Measurements from ENCODE around the gene AFDN.

AFDN gene

GRCh38 chr6:167826896-167827582 is at the start of gene AFDN:
AFDN (plus strand) TSS chr6:167826911; CDS start chr6:167827133, 222 bp downstream.
- peaks cover 34 to 48% (median 46%) of the 10 kb centered on the region in 11 experiments; a peak in 21 of 22 replicates for H4K20me1 ChIP-seq
- no peaks in the 10 kb centered on the region; a peak in 1 of 22 replicates for H3K9me3 ChIP-seq (replicated peaks in 1 of 11)
- no peaks in the 10 kb centered on the region for H3K36me3 ChIP-seq
- peaks cover 31 to 54% (median 48%) of the 10 kb centered on the region in 11 experiments for H3K27me3 ChIP-seq
- H3K9ac ChIP-seq: peak within 1 kb of the TSS; percentile 77 to 91 (median 86)
- H3K27ac ChIP-seq: peak within 1 kb of the TSS; percentile 56 to 84 (median 77); a peak in 21 of 22 replicates
- H3K4me1 ChIP-seq: peaks cover 20 to 38% (median 23%) of the 10 kb centered on the region in 10 experiments
- H3K4me3 ChIP-seq: peak within 1 kb of the TSS; percentile 80 to 96 (median 90)
- TF ChIP-seq Cebpa-rat (IDR thresholded peaks at IDR 0.05): no peak
- H3K4me2 ChIP-seq: peak within 1 kb of the TSS; percentile 92 to 100 (median 98)

GRCh38 chr6:167778497-167779128 is 48.1 kb upstream of the AFDN start:
- H3K27me3 ChIP-seq: no peaks in the 10 kb centered on the region
- H3K4me3 ChIP-seq: no peak overlapping the region
- no peaks in the 10 kb centered on the region for H3K9me3 ChIP-seq (replicated peaks in 1 of 11)
- no peaks in the 10 kb centered on the region for H4K20me1 ChIP-seq
- no peak overlapping the region for H3K4me2 ChIP-seq
- H3K9ac ChIP-seq: no peak overlapping the region
- no peaks in the 10 kb centered on the region for H3K36me3 ChIP-seq
- no peak overlapping the region for H3K27ac ChIP-seq
- H3K4me1 ChIP-seq: peaks cover 0 to 26% (median 18%) of the 10 kb centered on the region in 10 experiments; a peak in 14 of 20 replicates
- TF ChIP-seq Cebpa-rat (IDR thresholded peaks at IDR 0.05): no peak

- peak overlapping the region in 8 of 11 experiments; percentile 10 to 50 (median 24); a peak in 9 of 22 replicates for H3K4me2 ChIP-seq
- H3K4me3 ChIP-seq: no peak overlapping the region
- no peaks in the 10 kb centered on the region for H3K36me3 ChIP-seq
- no peaks in the 10 kb centered on the region for H4K20me1 ChIP-seq
- H3K9me3 ChIP-seq (replicated peaks in 1 of 11): no peaks in the 10 kb centered on the region
- peaks cover 0 to 26% (median 19%) of the 10 kb centered on the region in 10 experiments; a peak in 14 of 20 replicates for H3K4me1 ChIP-seq
- no peak overlapping the region for H3K27ac ChIP-seq
- no peaks in the 10 kb centered on the region for H3K27me3 ChIP-seq
- H3K9ac ChIP-seq: no peak overlapping the region
- no peak for TF ChIP-seq Cebpa-rat (IDR thresholded peaks at IDR 0.05)
Observed at GRCh38 chr6:167779129-167779992, 47.4 kb upstream of the AFDN start.

GRCh38 chr6:167779993-167780655 is 46.6 kb upstream of the AFDN start:
- no peaks in the 10 kb centered on the region for H3K27me3 ChIP-seq
- no peaks in the 10 kb centered on the region for H3K36me3 ChIP-seq
- H3K4me3 ChIP-seq: no peak overlapping the region
- H3K9ac ChIP-seq: no peak overlapping the region
- peaks cover 0 to 26% (median 19%) of the 10 kb centered on the region in 10 experiments; a peak in 14 of 20 replicates for H3K4me1 ChIP-seq
- H3K4me2 ChIP-seq: peak overlapping the region in 4 of 11 experiments; percentile 24 to 50 (median 35); a peak in 3 of 22 replicates
- no peak for TF ChIP-seq Cebpa-rat (IDR thresholded peaks at IDR 0.05)
- no peak overlapping the region for H3K27ac ChIP-seq
- H4K20me1 ChIP-seq: no peaks in the 10 kb centered on the region
- no peaks in the 10 kb centered on the region for H3K9me3 ChIP-seq (replicated peaks in 1 of 11)

GRCh38 chr6:167781066-167781767 is 45.5 kb upstream of the AFDN start:
- Histone ChIP-seq H3K9ac (no peak overlapping the region), H3K4me3 (no peak overlapping the region), H4K20me1 (no peaks in the 10 kb centered on the region), H3K27ac (no peak overlapping the region), H3K27me3 (no peaks in the 10 kb centered on the region), H3K36me3 (no peaks in the 10 kb centered on the region), H3K9me3 (replicated peaks in 1 of 11) (no peaks in the 10 kb centered on the region), H3K4me2 (no peak overlapping the region), H3K4me1 (peaks cover 0 to 26% (median 19%) of the 10 kb centered on the region in 10 experiments; a peak in 16 of 20 replicates)
- no peak for TF ChIP-seq Cebpa-rat (IDR thresholded peaks at IDR 0.05)

GRCh38 chr6:167781868-167782267 is 44.8 kb upstream of the AFDN start:
- Histone ChIP-seq H4K20me1 (no peaks in the 10 kb centered on the region), H3K9ac (no peak overlapping the region), H3K9me3 (replicated peaks in 1 of 11) (no peaks in the 10 kb centered on the region), H3K4me2 (no peak overlapping the region), H3K27me3 (no peaks in the 10 kb centered on the region), H3K27ac (no peak overlapping the region), H3K4me1 (peaks cover 4 to 26% (median 20%) of the 10 kb centered on the region in 10 experiments; a peak in 19 of 20 replicates), H3K36me3 (no peaks in the 10 kb centered on the region), H3K4me3 (no peak overlapping the region)
- no peak for TF ChIP-seq Cebpa-rat (IDR thresholded peaks at IDR 0.05)

GRCh38 chr6:167782698-167783517 is 43.8 kb upstream of the AFDN start:
- H3K4me2 ChIP-seq: peak overlapping the region in 7 of 11 experiments; percentile 15 to 49 (median 42); a peak in 13 of 22 replicates
- H3K4me3 ChIP-seq: no peak overlapping the region
- no peaks in the 10 kb centered on the region for H3K9me3 ChIP-seq (replicated peaks in 1 of 11)
- no peaks in the 10 kb centered on the region for H4K20me1 ChIP-seq
- no peak overlapping the region for H3K27ac ChIP-seq
- no peaks in the 10 kb centered on the region for H3K36me3 ChIP-seq
- peaks cover 11 to 27% (median 21%) of the 10 kb centered on the region in 10 experiments for H3K4me1 ChIP-seq
- no peaks in the 10 kb centered on the region for H3K27me3 ChIP-seq
- TF ChIP-seq Cebpa-rat (IDR thresholded peaks at IDR 0.05): no peak
- no peak overlapping the region for H3K9ac ChIP-seq

All from BLaER1 treated with 17β-estradiol and CSF1 and Interleukin-3, amounts not matched to agents 10 nM and 100 nM (cell line).